Testis (tissue), 3 donors: ENCODE data around the gene CDRT4. TPM values are rescaled to one million over a fixed set of nuclear protein-coding genes. Genes with fewer than 3 reads are reported as not detected.
A peak's percentile ranks its signal among the peaks of the same experiment; 100 is the strongest.

Source experiments
- DNase-seq: peaks from one replicate; pipeline ENCODE4 v3.0.0-alpha.2; 2019
- H3K27ac ChIP-seq, 2 donors: fragments of 200-600 bp; sonication (generic); one replicate each; pipeline ENCODE4 v1.5.1; 2019
- H3K27me3 ChIP-seq: fragments of 200-600 bp; sonication (generic); one replicate; pipeline ENCODE4 v1.5.1; 2019
- H3K36me3 ChIP-seq: fragments of 200-600 bp; sonication (generic); one replicate; pipeline ENCODE4 v1.5.1; 2017; ENCODE audit warnings: low read depth; ENCODE audit errors: missing control alignments
- H3K4me1 ChIP-seq: fragments of 200-600 bp; sonication (generic); one replicate; pipeline ENCODE4 v1.5.1; 2019
- H3K4me3 ChIP-seq, 2 donors: fragments of 200-600 bp; sonication (generic); one replicate each; pipeline ENCODE4 v1.5.1; 2017 to 2019
- H3K9me3 ChIP-seq: fragments of 200-600 bp; sonication (generic); one replicate; pipeline ENCODE4 v1.5.1; 2017
- POLR2A ChIP-seq: fragments of 450-650 bp; IDR thresholded peaks from one replicate; pipeline ENCODE4 v1.6.1; 2017; ENCODE audit warnings: antibody characterized with exemption, mild to moderate bottlenecking, moderate library complexity
- WGBS, 2 donors: methylation state at CpG; one replicate each; pipeline ENCODE4 v1.1.5; 2018; 5-methylcytosine and 5-hydroxymethylcytosine counted together
- intact Hi-C: fragments of 100-400 bp; cut with DNase I; formaldehyde crosslinking; loops from one replicate; pipeline ENCODE4 v1.15.1; 2023; ENCODE audit warnings: low total_unique reads
- polyA plus RNA-seq: library from polyadenylated mRNA; stranded (reverse); fragments of 350-450 nt; fragmentation: Illumina TruSeq; extraction: RNeasy Lipid Tissue Mini Kit (QIAGEN cat#74804); gene quantifications from one replicate; pipeline ENCODE4 v1.2.3, GENCODE V29; 2014; ENCODE audit warnings: low read depth, low replicate concordance; ENCODE audit not compliant: insufficient read depth
- total RNA-seq, 2 donors: library from RNA; depleted of rRNA; stranded (reverse); fragments of >200 nt; gene quantifications; one replicate each; pipeline ENCODE4 v1.2.3, GENCODE V29; 2016
- TF ChIP-seq, protein P1 (sequence below), 3 experiments: fragments of 450-650 bp in 2 of 3; fragments of 200-600 bp in 1 of 3; sonication (generic) in 1 of 3; IDR thresholded peaks; one replicate each; pipeline ENCODE4 v1.5.1; 2016 to 2019; ENCODE audit warnings: antibody characterized with exemption in 3 of 3, mild to moderate bottlenecking in 2 of 3, moderate library complexity in 1 of 3

CDRT4 gene
- total and polyA plus RNA-seq, 3 donors from 2014 or later = 11.7 to 30.2 (median 28.3) TPM

DNA sequence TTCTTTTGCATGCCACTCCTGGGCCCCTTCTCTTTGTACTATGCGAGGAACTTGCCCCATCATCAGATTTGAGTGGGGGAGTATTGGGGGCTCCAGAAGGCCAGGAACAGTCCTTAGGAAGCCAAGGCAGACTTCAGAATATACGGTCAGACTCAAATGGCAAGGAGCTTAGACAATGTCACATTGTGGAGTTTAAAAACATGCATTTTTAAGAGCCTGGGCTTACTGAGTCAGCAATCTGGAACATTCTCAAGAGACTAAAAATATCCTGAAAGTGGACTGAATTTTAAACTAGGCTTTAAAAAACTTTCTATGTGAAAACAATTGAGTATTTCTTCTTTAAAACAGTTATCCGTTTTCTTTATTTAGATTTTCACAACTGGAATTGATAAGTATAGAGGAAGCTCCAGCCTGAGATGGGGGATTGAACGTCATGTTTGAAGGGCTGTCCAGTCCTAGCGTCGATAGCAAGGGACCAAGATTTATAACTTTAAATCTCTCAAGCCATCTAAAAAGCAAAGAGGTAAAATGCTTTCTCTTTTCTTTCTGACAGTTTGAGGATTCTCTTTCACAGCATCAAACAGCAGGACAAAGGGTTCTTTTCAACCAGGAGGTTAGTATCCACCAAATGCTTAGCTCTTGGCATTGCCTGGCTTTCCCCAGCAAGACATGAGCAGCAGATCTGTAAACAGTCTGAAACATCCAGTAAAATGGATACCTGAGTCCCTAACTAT, 45.8 kb upstream of the CDRT4 start:
- WGBS, 2 donors = 37 to 45% methylated on average over 6 of the region's 6 CpGs
- no peaks in the 10 kb centered on the region for H3K36me3 ChIP-seq
- no peak for DNase-seq
- H3K4me3 ChIP-seq = no peak overlapping the region
- TF ChIP-seq, protein P1, sequence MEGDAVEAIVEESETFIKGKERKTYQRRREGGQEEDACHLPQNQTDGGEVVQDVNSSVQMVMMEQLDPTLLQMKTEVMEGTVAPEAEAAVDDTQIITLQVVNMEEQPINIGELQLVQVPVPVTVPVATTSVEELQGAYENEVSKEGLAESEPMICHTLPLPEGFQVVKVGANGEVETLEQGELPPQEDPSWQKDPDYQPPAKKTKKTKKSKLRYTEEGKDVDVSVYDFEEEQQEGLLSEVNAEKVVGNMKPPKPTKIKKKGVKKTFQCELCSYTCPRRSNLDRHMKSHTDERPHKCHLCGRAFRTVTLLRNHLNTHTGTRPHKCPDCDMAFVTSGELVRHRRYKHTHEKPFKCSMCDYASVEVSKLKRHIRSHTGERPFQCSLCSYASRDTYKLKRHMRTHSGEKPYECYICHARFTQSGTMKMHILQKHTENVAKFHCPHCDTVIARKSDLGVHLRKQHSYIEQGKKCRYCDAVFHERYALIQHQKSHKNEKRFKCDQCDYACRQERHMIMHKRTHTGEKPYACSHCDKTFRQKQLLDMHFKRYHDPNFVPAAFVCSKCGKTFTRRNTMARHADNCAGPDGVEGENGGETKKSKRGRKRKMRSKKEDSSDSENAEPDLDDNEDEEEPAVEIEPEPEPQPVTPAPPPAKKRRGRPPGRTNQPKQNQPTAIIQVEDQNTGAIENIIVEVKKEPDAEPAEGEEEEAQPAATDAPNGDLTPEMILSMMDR (IDR thresholded peaks at IDR 0.05) = no peak
- TF ChIP-seq POLR2A = no peak
- no peaks in the 10 kb centered on the region for H3K9me3 ChIP-seq
- H3K27me3 ChIP-seq = no peaks in the 10 kb centered on the region
- intact Hi-C loops = no loop called here
- peak overlapping the region; percentile 56 to 73 for H3K27ac ChIP-seq
- peaks cover 6% of the 10 kb centered on the region for H3K4me1 ChIP-seq

DNA sequence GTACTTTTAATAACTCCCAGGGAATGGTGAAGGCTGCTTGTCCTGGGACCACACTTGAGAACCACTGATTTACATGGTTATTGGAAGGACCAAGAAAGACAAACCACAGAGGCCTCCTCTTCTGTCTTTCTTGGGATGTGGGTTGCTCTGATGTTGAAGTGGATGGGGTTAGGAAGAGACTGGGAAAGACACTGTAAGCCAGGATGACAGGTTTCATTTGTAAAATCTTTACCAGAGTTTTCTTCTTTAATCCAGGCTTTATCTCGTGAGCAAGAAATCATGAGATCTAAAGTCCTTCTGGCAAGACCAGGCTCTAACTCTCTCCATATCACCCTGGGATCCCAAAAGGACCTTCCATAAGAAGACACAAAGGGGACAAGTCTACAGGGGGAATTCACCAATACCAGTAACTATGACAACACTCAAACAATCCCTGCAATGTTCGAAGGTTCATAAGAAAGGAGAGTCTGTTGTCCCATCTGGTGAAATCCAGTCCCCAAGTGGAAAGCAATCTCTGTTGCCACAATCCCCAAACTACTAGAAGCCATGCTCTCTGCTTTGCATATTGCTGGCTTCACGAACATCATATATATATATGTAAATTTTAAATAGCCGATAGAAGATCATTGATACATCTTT, 44.8 kb upstream of the CDRT4 start:
- intact Hi-C loops = no loop called here
- WGBS, 2 donors = 95 to 97% methylated on average over 4 of the region's 4 CpGs
- DNase-seq = no peak
- Histone ChIP-seq H3K27me3 (no peaks in the 10 kb centered on the region), H3K4me3 (no peak overlapping the region), H3K9me3 (no peaks in the 10 kb centered on the region), H3K36me3 (no peaks in the 10 kb centered on the region), H3K27ac (peak overlapping the region in 1 of 2 donors; percentile 73), H3K4me1 (peaks cover 6% of the 10 kb centered on the region)
- TF ChIP-seq, protein P1 (IDR thresholded peaks at IDR 0.05) = no peak
- TF ChIP-seq POLR2A = no peak

DNA sequence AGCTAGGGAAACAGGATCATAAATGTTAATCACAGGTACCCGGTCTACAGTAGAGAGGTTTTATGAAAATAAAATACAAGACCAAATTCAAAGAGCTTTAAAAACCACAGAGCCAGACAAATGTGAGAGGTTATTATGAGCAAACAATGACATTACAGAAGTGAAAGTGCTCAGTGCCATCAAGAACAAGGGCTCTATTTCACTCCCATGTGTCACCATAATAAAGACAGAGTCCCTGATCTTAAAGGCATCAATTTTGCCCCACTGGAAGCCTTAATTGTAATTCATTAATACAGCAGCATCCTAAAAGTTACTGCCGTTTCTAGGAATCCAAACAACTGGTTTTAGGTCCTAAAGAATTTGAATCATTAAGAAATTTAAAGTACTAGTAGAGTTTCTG, 43.7 kb upstream of the CDRT4 start:
- Histone ChIP-seq H3K27ac (no peak overlapping the region), H3K9me3 (no peaks in the 10 kb centered on the region), H3K4me1 (peaks cover 6% of the 10 kb centered on the region), H3K4me3 (no peak overlapping the region), H3K36me3 (no peaks in the 10 kb centered on the region), H3K27me3 (no peaks in the 10 kb centered on the region)
- intact Hi-C loops = no loop called here
- TF ChIP-seq, protein P1 (IDR thresholded peaks at IDR 0.05) = no peak
- no peak for TF ChIP-seq POLR2A
- no peak for DNase-seq
- 91 to 94% methylated on average over 2 of the region's 2 CpGs for WGBS, 2 donors

DNA sequence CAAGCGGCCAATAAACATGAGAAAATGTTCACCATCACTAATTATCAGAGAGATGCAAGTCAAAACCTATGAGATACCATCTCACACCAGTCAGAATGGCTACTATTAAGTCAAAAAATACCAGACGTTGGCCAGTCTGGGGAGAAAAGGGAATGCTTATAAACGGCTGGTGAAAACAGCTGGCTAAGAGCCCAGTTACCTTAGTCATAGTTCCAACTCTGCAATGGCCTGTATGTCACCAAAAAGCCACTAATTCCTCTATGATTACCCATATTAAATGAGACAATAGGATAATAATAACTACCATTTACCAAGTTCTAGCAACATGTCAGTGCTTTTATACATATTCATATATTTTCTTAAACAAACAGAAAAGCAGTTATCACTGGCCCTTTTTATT, 42.9 kb upstream of the CDRT4 start:
- Histone ChIP-seq H3K36me3 (no peaks in the 10 kb centered on the region), H3K4me3 (no peak overlapping the region), H3K27ac (no peak overlapping the region), H3K27me3 (no peaks in the 10 kb centered on the region), H3K4me1 (peaks cover 6% of the 10 kb centered on the region), H3K9me3 (no peaks in the 10 kb centered on the region)
- intact Hi-C loops = no loop called here
- TF ChIP-seq, protein P1 (IDR thresholded peaks at IDR 0.05) = no peak
- TF ChIP-seq POLR2A = no peak
- no peak for DNase-seq
- WGBS, 2 donors = 62 to 66% methylated on average over 3 of the region's 3 CpGs
